GM18520 (cell line): ENCODE measurements around the gene OR2AG2.
A peak's percentile ranks its signal among the peaks of the same experiment; 100 is the strongest.
"Not testable (repeated sequence)": the region's sequence is repeated elsewhere in the genome, so short reads cannot be mapped to it uniquely, and the experiment has no call there.

Experiments used
- ATAC-seq: cut with Tn5 transposase; IDR thresholded peaks from one replicate; pipeline ENCODE4 v1.9.1; 2021; ENCODE audit not compliant: unreplicated experiment

The OR2AG2 gene

GRCh38 chr11:6771926-6772893, at the start of gene OR2AG2:
OR2AG2 (minus strand) TSS chr11:6771976; CDS start chr11:6768957, 3,019 bp downstream.
- peak; percentile 83 for ATAC-seq

- ATAC-seq = no peak
These were observed 47.2 kb upstream of the OR2AG2 start for GRCh38 chr11:6818967-6819366.

- ATAC-seq = no peak
These were observed 45.9 kb upstream of the OR2AG2 start for GRCh38 chr11:6817694-6818093.

- no peak for ATAC-seq
These were observed 41.9 kb upstream of the OR2AG2 start for GRCh38 chr11:6813656-6814055.

GRCh38 chr11:6812390-6813005, 40.7 kb upstream of the OR2AG2 start:
- peak; percentile 78 for ATAC-seq

- not testable (repeated sequence) for ATAC-seq
These were observed 29.3 kb upstream of the OR2AG2 start for GRCh38 chr11:6801075-6801474.

- ATAC-seq = no peak
These were observed 27.6 kb upstream of the OR2AG2 start, which contains the start of gene OR6A2 for GRCh38 chr11:6799402-6799801. OR6A2 (minus strand) TSS chr11:6799689; CDS start chr11:6795708, 3,981 bp downstream.

- ATAC-seq = no peak
These were observed 22.9 kb upstream of the OR2AG2 start for GRCh38 chr11:6794639-6795038.

- no peak for ATAC-seq
These were observed 18.8 kb upstream of the OR2AG2 start for GRCh38 chr11:6790546-6790945.

- no peak for ATAC-seq
These were observed 10.9 kb upstream of the OR2AG2 start, which contains the start of gene OR2AG1 for GRCh38 chr11:6782720-6783119. OR2AG1 (plus strand) TSS chr11:6783020; CDS start chr11:6785038, 2,018 bp downstream.

- no peak for ATAC-seq
These were observed 9.1 kb upstream of the OR2AG2 start for GRCh38 chr11:6780829-6781228.

GRCh38 chr11:6778518-6778917, 6.7 kb upstream of the OR2AG2 start:
- ATAC-seq = no peak

GRCh38 chr11:6757373-6757967, 14.3 kb downstream of the OR2AG2 start:
- peak; percentile 69 for ATAC-seq

- ATAC-seq = no peak
These were observed 15.8 kb downstream of the OR2AG2 start for GRCh38 chr11:6755953-6756347.

- no peak for ATAC-seq
These were observed 16.3 kb downstream of the OR2AG2 start for GRCh38 chr11:6755303-6755952.

GRCh38 chr11:6747097-6747668, 24.6 kb downstream of the OR2AG2 start:
- no peak for ATAC-seq

GRCh38 chr11:6746626-6747025, 25.1 kb downstream of the OR2AG2 start:
- no peak for ATAC-seq

GRCh38 chr11:6746086-6746618, 25.6 kb downstream of the OR2AG2 start:
- peak; percentile 62 for ATAC-seq

GRCh38 chr11:6745465-6746015, 26.2 kb downstream of the OR2AG2 start:
- peak; percentile 38 for ATAC-seq

GRCh38 chr11:6745018-6745417, 26.8 kb downstream of the OR2AG2 start:
- ATAC-seq = no peak
